ENCODE results near the gene CHST9.

The CHST9 gene

GRCh38 chr18:27042177-27042576 lies 142.9 kb downstream of the CHST9 start:
- Histone ChIP-seq H2BK120ac (ENCODE audit: low read depth, low read length) (no peak overlapping the region), H2BK12ac (ENCODE audit: low read length in 2 of 2) (no peak overlapping the region), H3K23ac (ENCODE audit: low read length in 2 of 2) (no peak overlapping the region), H2AK5ac (ENCODE audit: low read length, severe bottlenecking) (no peak overlapping the region), H3K18ac (ENCODE audit: low read depth in 1 of 2, low read length in 2 of 2) (no peak overlapping the region), H2BK5ac (ENCODE audit: low read depth, low read length, poor library complexity, severe bottlenecking) (no peak overlapping the region), H3K27ac (ENCODE audit: low read length, poor library complexity, severe bottlenecking) (no peak overlapping the region), H3K36me3 (ENCODE audit: control insufficient read depth in 1 of 2, insufficient read depth in 2 of 2, low read depth in 1 of 2, low read length in 2 of 2) (no peaks in the 10 kb centered on the region), H3K79me1 (replicated peaks; ENCODE audit: low read length, poor library complexity, severe bottlenecking) (no peaks in the 10 kb centered on the region), H2AFZ (ENCODE audit: low read depth, low read length) (no peak overlapping the region), H4K8ac (ENCODE audit: low read length) (no peak overlapping the region), H3K4me3 (ENCODE audit: insufficient read depth in 1 of 2, low read depth in 1 of 2, low read length in 2 of 2) (no peak overlapping the region), H3K27me3 (ENCODE audit: control insufficient read depth in 1 of 2, insufficient read depth in 1 of 2, low read length in 2 of 2) (no peaks in the 10 kb centered on the region), H4K91ac (ENCODE audit: low read length) (no peak overlapping the region), H3K4ac (ENCODE audit: low read depth in 1 of 2, low read length in 2 of 2) (no peak overlapping the region), H3K14ac (ENCODE audit: low read length in 2 of 2) (no peak overlapping the region), H3K9ac (ENCODE audit: low read length) (no peak overlapping the region), H2BK15ac (ENCODE audit: low read depth, poor library complexity, severe bottlenecking) (no peak overlapping the region), H3K9me3 (ENCODE audit: control insufficient read depth, low read length) (no peaks in the 10 kb centered on the region), H3K4me2 (ENCODE audit: low read length, poor library complexity, severe bottlenecking) (no peak overlapping the region), H3K4me1 (ENCODE audit: control insufficient read depth, insufficient read depth, low read depth, low read length) (no peaks in the 10 kb centered on the region)
- DNase-seq: no peak

- Histone ChIP-seq H2BK120ac (ENCODE audit: low read depth, low read length) (no peak overlapping the region), H3K79me1 (replicated peaks; ENCODE audit: low read length, poor library complexity, severe bottlenecking) (no peaks in the 10 kb centered on the region), H3K4ac (ENCODE audit: low read depth in 1 of 2, low read length in 2 of 2) (no peak overlapping the region), H2BK12ac (ENCODE audit: low read length in 2 of 2) (no peak overlapping the region), H2AK5ac (ENCODE audit: low read length, severe bottlenecking) (no peak overlapping the region), H3K27ac (ENCODE audit: low read length, poor library complexity, severe bottlenecking) (no peak overlapping the region), H3K23ac (ENCODE audit: low read length in 2 of 2) (no peak overlapping the region), H2BK5ac (ENCODE audit: low read depth, low read length, poor library complexity, severe bottlenecking) (no peak overlapping the region), H3K27me3 (ENCODE audit: control insufficient read depth in 1 of 2, insufficient read depth in 1 of 2, low read length in 2 of 2) (no peaks in the 10 kb centered on the region), H3K9me3 (ENCODE audit: control insufficient read depth, low read length) (no peaks in the 10 kb centered on the region), H2AFZ (ENCODE audit: low read depth, low read length) (no peak overlapping the region), H3K4me3 (ENCODE audit: insufficient read depth in 1 of 2, low read depth in 1 of 2, low read length in 2 of 2) (no peak overlapping the region), H2BK15ac (ENCODE audit: low read depth, poor library complexity, severe bottlenecking) (no peak overlapping the region), H3K14ac (ENCODE audit: low read length in 2 of 2) (no peak overlapping the region), H3K9ac (ENCODE audit: low read length) (no peak overlapping the region), H3K4me2 (ENCODE audit: low read length, poor library complexity, severe bottlenecking) (no peak overlapping the region), H3K18ac (ENCODE audit: low read depth in 1 of 2, low read length in 2 of 2) (no peak overlapping the region), H4K8ac (ENCODE audit: low read length) (no peak overlapping the region), H3K4me1 (ENCODE audit: control insufficient read depth, insufficient read depth, low read depth, low read length) (no peaks in the 10 kb centered on the region), H4K91ac (ENCODE audit: low read length) (no peak overlapping the region), H3K36me3 (ENCODE audit: control insufficient read depth in 1 of 2, insufficient read depth in 2 of 2, low read depth in 1 of 2, low read length in 2 of 2) (no peaks in the 10 kb centered on the region)
- no peak for DNase-seq
- 100% methylated on average over 1 of the region's 2 CpGs for WGBS
These were observed 144.3 kb downstream of the CHST9 start for GRCh38 chr18:27040796-27041195.

GRCh38 chr18:27033722-27034121 lies 151.4 kb downstream of the CHST9 start:
- H3K27ac ChIP-seq (ENCODE audit: low read length, poor library complexity, severe bottlenecking): no peak overlapping the region
- H2BK15ac ChIP-seq (ENCODE audit: low read depth, poor library complexity, severe bottlenecking): no peak overlapping the region
- no peak overlapping the region for H3K18ac ChIP-seq (ENCODE audit: low read depth in 1 of 2, low read length in 2 of 2)
- no peak overlapping the region for H2BK12ac ChIP-seq (ENCODE audit: low read length in 2 of 2)
- no peaks in the 10 kb centered on the region for H3K9me3 ChIP-seq (ENCODE audit: control insufficient read depth, low read length)
- H3K4me2 ChIP-seq (ENCODE audit: low read length, poor library complexity, severe bottlenecking): no peak overlapping the region
- H2AFZ ChIP-seq (ENCODE audit: low read depth, low read length): no peak overlapping the region
- DNase-seq: no peak
- peaks cover 0 to 4% of the 10 kb centered on the region in 2 experiments for H3K27me3 ChIP-seq (ENCODE audit: control insufficient read depth in 1 of 2, insufficient read depth in 1 of 2, low read length in 2 of 2)
- no peaks in the 10 kb centered on the region for H3K36me3 ChIP-seq (ENCODE audit: control insufficient read depth in 1 of 2, insufficient read depth in 2 of 2, low read depth in 1 of 2, low read length in 2 of 2)
- H4K8ac ChIP-seq (ENCODE audit: low read length): no peak overlapping the region
- no peak overlapping the region for H2AK5ac ChIP-seq (ENCODE audit: low read length, severe bottlenecking)
- H4K91ac ChIP-seq (ENCODE audit: low read length): no peak overlapping the region
- H3K4me1 ChIP-seq (ENCODE audit: control insufficient read depth, insufficient read depth, low read depth, low read length): no peaks in the 10 kb centered on the region
- no peak overlapping the region for H3K4me3 ChIP-seq (ENCODE audit: insufficient read depth in 1 of 2, low read depth in 1 of 2, low read length in 2 of 2)
- H2BK120ac ChIP-seq (ENCODE audit: low read depth, low read length): no peak overlapping the region
- WGBS: 81% methylated on average over 5 of the region's 5 CpGs
- H2BK5ac ChIP-seq (ENCODE audit: low read depth, low read length, poor library complexity, severe bottlenecking): no peak overlapping the region
- no peak overlapping the region for H3K9ac ChIP-seq (ENCODE audit: low read length)
- H3K14ac ChIP-seq (ENCODE audit: low read length in 2 of 2): no peak overlapping the region
- no peak overlapping the region for H3K23ac ChIP-seq (ENCODE audit: low read length in 2 of 2)
- no peak overlapping the region for H3K4ac ChIP-seq (ENCODE audit: low read depth in 1 of 2, low read length in 2 of 2)
- no peaks in the 10 kb centered on the region for H3K79me1 ChIP-seq (replicated peaks; ENCODE audit: low read length, poor library complexity, severe bottlenecking)

GRCh38 chr18:27030421-27030820 lies 154.7 kb downstream of the CHST9 start:
- no peak overlapping the region for H2BK12ac ChIP-seq (ENCODE audit: low read length in 2 of 2)
- H3K4me1 ChIP-seq (ENCODE audit: control insufficient read depth, insufficient read depth, low read depth, low read length): no peaks in the 10 kb centered on the region
- 84% methylated on average over 9 of the region's 9 CpGs for WGBS
- no peak overlapping the region for H3K18ac ChIP-seq (ENCODE audit: low read depth in 1 of 2, low read length in 2 of 2)
- H3K27ac ChIP-seq (ENCODE audit: low read length, poor library complexity, severe bottlenecking): no peak overlapping the region
- H3K9me3 ChIP-seq (ENCODE audit: control insufficient read depth, low read length): no peaks in the 10 kb centered on the region
- no peak overlapping the region for H2AFZ ChIP-seq (ENCODE audit: low read depth, low read length)
- no peak overlapping the region for H3K4me2 ChIP-seq (ENCODE audit: low read length, poor library complexity, severe bottlenecking)
- no peak overlapping the region for H3K14ac ChIP-seq (ENCODE audit: low read length in 2 of 2)
- no peak overlapping the region for H2AK5ac ChIP-seq (ENCODE audit: low read length, severe bottlenecking)
- no peak overlapping the region for H2BK15ac ChIP-seq (ENCODE audit: low read depth, poor library complexity, severe bottlenecking)
- H3K4ac ChIP-seq (ENCODE audit: low read depth in 1 of 2, low read length in 2 of 2): no peak overlapping the region
- H2BK5ac ChIP-seq (ENCODE audit: low read depth, low read length, poor library complexity, severe bottlenecking): no peak overlapping the region
- H3K27me3 ChIP-seq (ENCODE audit: control insufficient read depth in 1 of 2, insufficient read depth in 1 of 2, low read length in 2 of 2): peaks cover 0 to 4% of the 10 kb centered on the region in 2 experiments
- H3K23ac ChIP-seq (ENCODE audit: low read length in 2 of 2): no peak overlapping the region
- no peak overlapping the region for H3K9ac ChIP-seq (ENCODE audit: low read length)
- no peak overlapping the region for H2BK120ac ChIP-seq (ENCODE audit: low read depth, low read length)
- no peak overlapping the region for H3K4me3 ChIP-seq (ENCODE audit: insufficient read depth in 1 of 2, low read depth in 1 of 2, low read length in 2 of 2)
- no peaks in the 10 kb centered on the region for H3K36me3 ChIP-seq (ENCODE audit: control insufficient read depth in 1 of 2, insufficient read depth in 2 of 2, low read depth in 1 of 2, low read length in 2 of 2)
- H4K91ac ChIP-seq (ENCODE audit: low read length): no peak overlapping the region
- H3K79me1 ChIP-seq (replicated peaks; ENCODE audit: low read length, poor library complexity, severe bottlenecking): no peaks in the 10 kb centered on the region
- H4K8ac ChIP-seq (ENCODE audit: low read length): no peak overlapping the region
- DNase-seq: no peak
